GM18951 (cell line): ENCODE measurements around the gene NEK11.

Experiments
- POLR2A ChIP-seq: IDR thresholded peaks from 4 replicates; pipeline ENCODE4 v1.6.1; 2011; ENCODE audit warnings: mild to moderate bottlenecking; ENCODE audit not compliant: insufficient read length, insufficient read depth; ENCODE audit errors: extremely low read depth
- in situ Hi-C: fragments of 300-500 bp; cut with MboI; formaldehyde crosslinking; loops from one replicate; pipeline ENCODE4 v1.12.0; 2022; ENCODE audit warnings: low sequenced_read_pairs, mixed read lengths, inconsistent platforms; ENCODE audit not compliant: unreplicated experiment

The NEK11 gene

DNA sequence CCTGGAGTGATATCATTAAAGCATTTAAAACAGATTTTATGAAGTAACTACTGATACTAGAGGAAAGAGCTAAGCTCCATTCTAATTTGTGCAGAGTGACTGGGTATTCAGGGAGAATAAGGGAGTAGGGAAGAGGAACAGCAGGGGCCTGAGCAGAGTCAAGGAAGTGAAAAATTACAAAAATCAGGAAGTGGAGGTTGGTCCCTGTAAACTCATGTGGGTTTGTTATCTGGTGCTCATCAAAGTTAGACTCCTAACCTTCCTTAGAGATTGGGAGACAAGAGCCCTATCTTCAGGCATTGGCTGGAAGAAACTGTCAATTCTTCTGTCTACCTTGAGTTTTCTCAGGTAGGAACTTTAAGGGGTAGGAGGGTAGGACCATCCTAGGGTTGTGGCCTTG, 82.5 kb downstream of the NEK11 start:
- in situ Hi-C loops = no loop called here
- no peak for TF ChIP-seq POLR2A

DNA sequence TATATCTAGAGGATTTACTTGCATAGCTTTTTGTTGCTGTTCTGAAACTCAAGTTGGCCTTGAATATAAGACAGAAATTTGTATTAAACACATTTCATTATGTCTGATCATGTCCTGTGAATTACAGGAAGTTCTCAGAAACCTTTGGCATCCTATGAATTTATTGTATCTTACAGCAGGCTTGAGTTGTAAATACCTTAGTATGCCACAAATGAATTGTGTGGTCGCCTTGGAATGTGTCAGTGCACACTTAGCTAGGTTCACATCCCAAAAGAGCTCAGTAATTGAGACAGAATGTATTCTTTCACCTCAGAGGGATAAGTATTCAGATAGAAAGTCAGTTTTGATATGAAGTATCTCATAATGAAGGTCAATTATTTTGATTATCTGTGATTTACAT, 83.4 kb downstream of the NEK11 start:
- in situ Hi-C loops = no loop called here
- TF ChIP-seq POLR2A = no peak

DNA sequence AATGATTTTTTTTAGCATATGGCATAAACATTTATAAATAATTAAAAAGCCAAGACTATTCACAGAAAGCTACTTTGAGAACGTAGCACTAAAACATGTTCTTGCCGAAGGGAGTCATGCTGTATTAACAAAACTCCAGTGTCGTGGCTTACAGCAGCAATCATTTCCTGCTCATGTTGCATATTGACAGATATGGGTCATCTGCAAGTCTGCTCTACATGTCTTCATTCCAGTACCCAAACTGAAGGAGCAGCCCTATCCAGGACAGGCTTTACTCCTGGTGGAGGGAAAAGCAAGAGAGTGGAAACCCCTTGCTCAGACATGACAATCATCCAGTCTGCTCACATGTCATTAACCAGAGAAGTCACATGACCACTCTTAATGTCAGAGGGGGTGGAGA, 87.6 kb downstream of the NEK11 start:
- TF ChIP-seq POLR2A = no peak
- in situ Hi-C loops = no loop called here

DNA sequence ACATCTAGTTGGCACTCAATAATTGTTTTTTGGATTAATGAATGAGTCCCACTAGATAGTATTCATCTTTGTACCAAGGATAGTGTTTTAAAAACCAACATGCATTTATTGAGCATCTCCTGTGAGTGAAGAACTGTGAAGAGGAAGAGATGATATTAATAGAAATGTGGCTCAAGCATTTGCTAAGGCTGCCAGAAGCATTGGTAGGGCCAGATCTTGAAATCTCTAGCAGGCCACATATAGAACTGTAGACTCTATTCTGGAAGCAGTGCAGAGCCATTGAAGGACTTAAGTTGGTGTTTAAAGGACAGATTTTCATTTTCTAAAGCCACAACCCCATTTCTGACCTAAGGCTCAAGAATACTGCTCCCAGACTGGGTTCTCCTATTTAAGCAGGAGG, 99.0 kb downstream of the NEK11 start:
- no peak for TF ChIP-seq POLR2A
- in situ Hi-C loops = no loop called here

DNA sequence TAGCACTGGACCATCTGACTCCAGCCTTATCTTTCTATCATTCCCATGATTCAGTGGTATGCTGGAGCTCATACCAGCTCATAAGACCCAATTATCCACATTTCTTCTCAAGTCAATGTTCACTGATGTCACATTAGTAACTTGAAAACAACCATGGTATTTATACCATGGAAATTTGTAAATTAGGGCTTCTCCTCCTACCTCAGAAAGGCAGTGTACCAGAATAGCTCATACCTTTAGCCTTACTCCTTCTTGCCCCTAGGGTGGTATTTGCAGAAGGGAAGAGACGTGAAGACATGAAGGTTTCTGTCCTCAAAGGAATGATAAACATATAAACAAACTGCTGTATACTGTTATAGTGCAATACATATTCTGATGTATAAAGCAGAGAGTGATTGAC, 114.2 kb downstream of the NEK11 start:
- no peak for TF ChIP-seq POLR2A
- in situ Hi-C loops = no loop called here

DNA sequence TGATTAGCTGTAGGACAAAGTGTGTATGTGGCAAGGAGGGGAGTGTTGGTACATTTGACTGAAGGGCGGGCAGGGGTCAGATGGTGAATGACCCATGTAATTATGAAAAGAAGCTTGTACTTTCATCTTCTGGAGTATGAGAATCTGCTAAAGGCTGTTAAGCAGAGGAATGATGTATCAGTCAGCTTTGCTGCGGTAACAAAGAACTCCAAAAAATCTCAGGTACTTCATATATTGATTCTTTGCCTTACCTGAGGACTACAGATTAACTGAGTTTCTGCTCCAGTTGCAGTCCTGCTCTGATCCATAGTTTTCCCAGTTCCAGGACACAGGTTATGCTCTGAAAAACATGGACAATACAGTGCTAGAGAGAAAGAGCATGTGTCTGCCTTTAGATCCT, 115.1 kb downstream of the NEK11 start:
- no peak for TF ChIP-seq POLR2A
- in situ Hi-C loops = no loop called here

DNA sequence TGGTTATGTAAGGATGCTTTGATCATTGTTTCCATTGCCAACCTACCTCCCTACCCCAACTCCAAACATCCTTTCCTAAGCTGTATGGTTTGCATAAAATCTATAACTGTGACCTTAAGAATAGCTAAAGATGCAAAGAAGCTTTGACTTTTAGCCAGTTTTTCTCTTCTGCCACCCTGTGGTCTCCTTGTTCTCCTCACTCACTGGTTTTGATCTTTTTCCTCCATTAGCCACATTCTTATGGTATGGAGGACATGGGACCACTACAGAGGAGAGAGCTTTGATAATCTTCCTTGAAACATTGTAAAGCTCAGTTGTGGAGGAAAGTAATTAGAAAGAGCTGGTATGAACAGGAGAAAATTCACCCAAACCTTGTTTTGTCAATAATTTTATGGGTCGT, 115.9 kb downstream of the NEK11 start:
- no peak for TF ChIP-seq POLR2A
- in situ Hi-C loops = no loop called here

DNA sequence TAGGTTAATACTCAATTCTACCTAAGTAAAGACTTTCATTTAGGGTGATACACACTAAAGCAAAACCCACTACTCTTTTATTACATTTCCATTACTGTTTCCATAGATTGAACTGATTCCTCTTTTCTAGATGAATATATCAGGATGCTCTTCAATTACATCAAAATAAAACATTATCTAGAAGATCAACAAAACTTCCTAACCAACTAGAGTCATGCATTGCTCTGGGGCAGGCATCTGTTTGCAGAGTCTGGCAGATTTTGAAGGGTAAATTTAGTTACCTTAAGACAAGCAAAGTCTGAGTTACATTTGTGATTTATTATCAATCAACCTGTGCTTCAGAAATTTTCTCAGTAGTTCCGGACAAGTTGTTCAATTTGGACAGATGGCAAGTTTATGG, 117.1 kb downstream of the NEK11 start:
- in situ Hi-C loops = no loop called here
- TF ChIP-seq POLR2A = no peak

DNA sequence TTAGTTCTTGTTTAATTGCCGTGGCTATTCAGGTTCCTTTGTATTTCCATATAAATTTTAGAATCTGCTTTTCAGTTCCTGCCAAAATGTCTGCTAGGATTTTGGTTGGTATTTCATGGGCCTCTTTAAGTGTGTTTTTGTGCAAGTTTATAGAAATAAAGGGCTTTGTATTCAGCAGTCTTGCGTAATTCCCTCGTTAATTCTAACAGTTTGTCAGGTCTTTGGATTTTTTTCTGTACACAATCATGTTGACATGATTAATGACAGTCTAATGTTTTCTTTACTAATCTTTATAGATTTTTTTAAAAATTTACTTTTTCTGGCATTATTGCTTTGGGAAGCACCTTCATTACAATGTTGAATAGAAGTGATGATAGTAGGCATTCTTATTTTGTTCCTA, 120.9 kb downstream of the NEK11 start:
- TF ChIP-seq POLR2A = no peak

DNA sequence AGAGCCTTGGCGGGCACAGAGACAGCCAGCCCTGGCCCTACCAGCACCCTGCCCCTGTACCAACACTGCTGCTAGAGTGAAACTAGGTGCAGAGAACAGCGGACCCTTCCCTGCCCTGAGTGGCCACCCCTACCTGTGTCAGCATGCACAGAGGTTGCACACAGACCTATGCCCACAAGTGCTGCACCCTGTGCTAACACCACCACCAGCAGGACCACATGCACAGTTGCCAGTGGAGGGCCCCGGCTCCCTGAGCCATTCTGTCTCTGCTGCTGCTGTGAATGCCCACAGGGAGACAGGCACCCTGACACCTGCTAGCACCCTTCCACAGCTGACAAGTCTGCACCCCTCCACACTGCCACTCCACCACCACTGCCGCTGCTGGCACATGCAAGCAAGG, 131.8 kb downstream of the NEK11 start:
- in situ Hi-C loops = no loop called here
- TF ChIP-seq POLR2A = no peak

More for the DNA sequence above, 120.9 kb downstream of the NEK11 start:
- in situ Hi-C loops = no loop called here

DNA sequence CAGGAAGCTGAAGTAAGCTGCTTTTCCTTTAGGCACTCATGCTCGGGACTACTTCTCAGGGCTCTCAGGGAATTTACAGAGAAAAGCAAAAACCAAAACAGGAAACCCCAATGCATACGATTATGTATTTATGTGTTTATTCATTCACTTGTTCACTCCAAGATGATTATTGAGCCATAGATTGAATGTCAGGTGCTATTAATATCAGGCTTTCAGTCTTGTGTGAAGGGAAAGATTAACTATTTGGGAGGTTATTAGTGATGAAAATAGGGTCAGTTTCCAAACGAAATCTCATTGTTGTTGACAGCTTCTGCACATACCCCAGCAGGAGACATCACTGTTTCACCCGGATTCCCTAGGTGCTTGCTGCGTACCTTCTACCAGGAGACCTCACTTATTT, 135.8 kb downstream of the NEK11 start:
- TF ChIP-seq POLR2A = no peak
- in situ Hi-C loops = no loop called here

DNA sequence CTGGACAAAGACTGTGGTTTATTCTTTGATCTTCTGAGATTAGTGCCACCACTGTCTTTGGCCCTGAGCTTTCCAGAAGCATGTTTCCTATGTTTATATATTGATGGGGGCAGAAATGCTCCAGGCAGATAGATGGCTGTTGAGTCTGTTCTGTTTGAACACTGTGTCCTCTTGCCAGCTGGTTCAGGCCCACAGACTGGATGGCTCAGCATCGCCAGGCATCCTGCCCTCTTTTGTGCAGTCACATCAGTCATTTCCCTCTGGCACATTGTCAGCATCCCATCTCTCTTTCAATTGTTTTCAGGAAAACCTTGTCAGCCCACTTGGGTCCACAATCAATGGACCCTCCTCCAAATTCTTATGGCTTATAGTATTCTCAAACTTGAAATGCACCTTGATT, 141.2 kb downstream of the NEK11 start:
- in situ Hi-C loops = no loop called here
- TF ChIP-seq POLR2A = no peak

DNA sequence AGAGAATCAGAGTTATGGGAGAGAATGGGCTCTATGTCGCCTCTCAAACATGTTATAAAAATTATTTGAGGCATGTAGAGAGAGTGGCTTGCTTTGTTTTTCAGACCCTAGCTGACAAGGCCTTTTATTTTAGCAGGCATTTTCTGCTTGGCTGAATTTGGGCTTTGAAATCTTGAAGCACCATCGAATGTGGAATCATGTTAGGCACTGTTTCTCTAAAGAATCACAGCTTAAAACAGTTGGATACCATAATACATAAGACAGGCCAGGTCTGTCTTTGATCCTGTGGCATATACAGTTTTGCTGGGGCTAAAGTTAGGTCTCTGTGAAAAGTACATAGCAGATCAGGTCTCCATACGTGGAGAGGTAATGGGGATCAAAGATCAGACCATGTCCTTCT, 142.7 kb downstream of the NEK11 start:
- in situ Hi-C loops = no loop called here
- TF ChIP-seq POLR2A = no peak

DNA sequence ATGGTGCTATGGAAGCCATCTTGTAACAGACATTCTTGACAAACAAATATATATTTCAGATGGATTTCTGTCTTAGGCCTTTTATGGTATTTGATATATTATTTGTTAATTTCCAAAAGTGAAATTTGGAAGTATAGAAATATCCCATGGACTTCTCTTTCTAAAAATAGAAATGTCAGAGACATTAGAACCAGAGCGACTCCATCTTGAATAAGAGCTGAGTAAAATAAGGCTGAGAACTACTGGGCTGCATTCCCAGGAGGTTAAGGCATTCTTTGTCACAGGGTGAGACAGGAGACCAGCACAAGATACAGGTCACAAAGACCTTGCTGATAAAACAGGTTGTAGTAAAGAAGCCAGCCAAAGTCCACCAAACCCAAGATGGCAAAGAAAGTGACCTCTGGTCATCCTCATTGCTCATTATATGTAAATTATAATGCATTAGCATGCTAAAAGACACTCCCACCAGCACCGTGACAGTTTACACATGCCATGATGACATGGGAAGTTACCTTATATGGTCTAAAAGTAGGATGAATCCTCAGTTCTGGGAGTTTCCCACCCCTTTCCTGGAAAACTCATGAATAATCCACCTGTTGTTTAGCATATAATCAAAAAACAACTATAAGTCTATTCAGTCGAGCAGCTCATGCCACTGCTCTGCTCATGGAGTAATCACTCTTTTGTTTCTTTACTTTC, 146.0 kb downstream of the NEK11 start:
- in situ Hi-C loops = no loop called here
- no peak for TF ChIP-seq POLR2A

DNA sequence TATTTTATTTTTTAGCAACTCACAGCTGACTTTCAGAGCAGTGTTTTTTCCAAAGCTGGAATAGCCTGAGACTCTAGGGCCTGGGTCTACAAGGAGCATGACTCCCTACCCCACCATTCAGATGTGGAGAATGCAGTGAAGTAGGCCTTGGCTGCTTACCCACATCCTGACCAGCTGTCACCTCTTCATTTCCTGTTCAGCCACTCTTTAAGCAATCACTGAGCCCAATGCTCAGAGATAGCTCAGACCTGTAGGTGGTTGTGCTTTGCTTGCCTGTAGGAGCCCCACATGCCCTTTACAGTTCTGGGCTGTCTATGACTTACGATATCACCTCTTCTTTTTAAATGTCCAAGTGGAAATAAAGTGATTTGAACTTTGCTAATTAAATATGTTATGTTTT, 148.1 kb downstream of the NEK11 start:
- TF ChIP-seq POLR2A = no peak
- in situ Hi-C loops = no loop called here
